SK-N-SH treated with all-trans-retinoic acid at 6 μM for 48 hours (cell line): Measurements from ENCODE around the gene FAM72B.
"Not testable (repeated sequence)": the region's sequence is repeated elsewhere in the genome, so short reads cannot be mapped to it uniquely, and the experiment has no call there.

Experiments used
- ARNTL ChIP-seq: fragments of 450-650 bp; formaldehyde crosslinking; IDR thresholded peaks from 2 replicates; pipeline ENCODE4 v1.5.0; 2020; ENCODE audit warnings: low read depth, mild to moderate bottlenecking, moderate library complexity, borderline replicate concordance
- ESRRG ChIP-seq: fragments of 250-450 bp; sonication (Bioruptor Pico); IDR thresholded peaks from 2 replicates; pipeline ENCODE4 v1.6.1; 2021; ENCODE audit warnings: mild to moderate bottlenecking
- GLIS3 ChIP-seq: fragments of 250-450 bp; sonication (Bioruptor Pico); IDR thresholded peaks from 2 replicates; pipeline ENCODE4 v1.5.0; 2020; ENCODE audit warnings: mild to moderate bottlenecking, moderate library complexity
- PPARA ChIP-seq: fragments of 250-450 bp; sonication (Bioruptor Pico); IDR thresholded peaks from 2 replicates; pipeline ENCODE4 v1.5.0; 2020; ENCODE audit warnings: mild to moderate bottlenecking, borderline replicate concordance
- RARB ChIP-seq: fragments of 250-450 bp; sonication (Bioruptor Pico); IDR thresholded peaks from 2 replicates; pipeline ENCODE4 v1.8.0; 2021; ENCODE audit warnings: mild to moderate bottlenecking, moderate library complexity
- TOX ChIP-seq: fragments of 250-450 bp; sonication (Bioruptor Pico); IDR thresholded peaks from 2 replicates; pipeline ENCODE4 v1.8.0; 2021; ENCODE audit warnings: mild to moderate bottlenecking, moderate library complexity, borderline replicate concordance
- ZC3H10 ChIP-seq: fragments of 250-450 bp; sonication (Bioruptor Pico); IDR thresholded peaks from 2 replicates; pipeline ENCODE4 v1.5.1; 2021; ENCODE audit warnings: mild to moderate bottlenecking, moderate library complexity
- ZFP30 ChIP-seq: fragments of 450-650 bp; formaldehyde crosslinking; IDR thresholded peaks from 2 replicates; pipeline ENCODE4 v1.5.0; 2022; ENCODE audit warnings: mild to moderate bottlenecking, moderate library complexity
- ZNF565 ChIP-seq: fragments of 450-650 bp; formaldehyde crosslinking; conservative IDR thresholded peaks from 2 replicates; pipeline ENCODE4 v1.5.0; 2020; ENCODE audit warnings: low read depth, mild to moderate bottlenecking, moderate library complexity
- ZNF70 ChIP-seq: fragments of 450-650 bp; formaldehyde crosslinking; IDR thresholded peaks from 2 replicates; pipeline ENCODE4 v1.5.0; 2020; ENCODE audit warnings: mild to moderate bottlenecking, moderate library complexity
- TF ChIP-seq, protein P1 (sequence below): fragments of 250-450 bp; sonication (Bioruptor Pico); IDR thresholded peaks from 2 replicates; pipeline ENCODE4 v1.5.1; 2021; ENCODE audit warnings: mild to moderate bottlenecking, moderate library complexity
- TF ChIP-seq, protein P2 (sequence below): fragments of 250-450 bp; sonication (Bioruptor Pico); IDR thresholded peaks from 2 replicates; pipeline ENCODE4 v1.8.0; 2020; ENCODE audit warnings: mild to moderate bottlenecking, moderate library complexity, borderline replicate concordance
- TF ChIP-seq, protein P3 (sequence below): fragments of 250-450 bp; sonication (Bioruptor Pico); IDR thresholded peaks from 2 replicates; pipeline ENCODE4 v1.8.0; 2021; ENCODE audit warnings: low read depth, mild to moderate bottlenecking, moderate library complexity, borderline replicate concordance
- TF ChIP-seq, protein P4 (sequence below): fragments of 250-450 bp; sonication (Bioruptor Pico); IDR thresholded peaks from 2 replicates; pipeline ENCODE4 v1.5.1; 2020; ENCODE audit warnings: low read depth, mild to moderate bottlenecking, moderate library complexity

DNA sequence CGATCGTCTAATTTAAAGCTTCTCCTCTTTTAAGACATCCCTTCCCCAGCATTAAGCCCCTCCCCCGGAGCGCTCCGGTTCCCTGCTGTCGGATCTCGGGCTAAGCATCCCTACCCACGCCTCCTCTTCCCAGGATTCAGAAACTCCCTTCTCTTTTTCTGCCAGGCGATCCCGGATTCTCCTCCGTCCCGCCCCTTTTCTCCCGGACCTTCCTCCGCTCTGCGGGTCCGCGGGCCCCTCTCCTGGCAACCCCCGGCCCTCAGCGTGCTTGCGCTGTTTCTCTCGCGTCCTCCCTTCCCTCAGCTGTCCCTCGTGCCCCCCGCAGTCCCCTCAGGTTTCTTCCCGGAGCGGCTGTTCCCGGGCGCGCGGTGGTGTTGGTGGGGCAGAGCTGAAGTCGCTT, 273 bp downstream of the FAM72B start:
- TF ChIP-seq GLIS3 (CRISPR knock-in tag); ARNTL; ZNF70 (CRISPR knock-in tag); RARB (CRISPR knock-in tag); ZC3H10 (CRISPR knock-in tag); TOX; ZFP30 (CRISPR knock-in tag); ZNF565 (CRISPR knock-in tag); ESRRG (CRISPR knock-in tag); PPARA: not testable (repeated sequence)
- TF ChIP-seq, protein P1, sequence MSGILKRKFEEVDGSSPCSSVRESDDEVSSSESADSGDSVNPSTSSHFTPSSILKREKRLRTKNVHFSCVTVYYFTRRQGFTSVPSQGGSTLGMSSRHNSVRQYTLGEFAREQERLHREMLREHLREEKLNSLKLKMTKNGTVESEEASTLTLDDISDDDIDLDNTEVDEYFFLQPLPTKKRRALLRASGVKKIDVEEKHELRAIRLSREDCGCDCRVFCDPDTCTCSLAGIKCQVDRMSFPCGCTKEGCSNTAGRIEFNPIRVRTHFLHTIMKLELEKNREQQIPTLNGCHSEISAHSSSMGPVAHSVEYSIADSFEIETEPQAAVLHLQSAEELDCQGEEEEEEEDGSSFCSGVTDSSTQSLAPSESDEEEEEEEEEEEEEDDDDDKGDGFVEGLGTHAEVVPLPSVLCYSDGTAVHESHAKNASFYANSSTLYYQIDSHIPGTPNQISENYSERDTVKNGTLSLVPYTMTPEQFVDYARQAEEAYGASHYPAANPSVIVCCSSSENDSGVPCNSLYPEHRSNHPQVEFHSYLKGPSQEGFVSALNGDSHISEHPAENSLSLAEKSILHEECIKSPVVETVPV (CRISPR knock-in tag): not testable (repeated sequence)
- TF ChIP-seq, protein P2, sequence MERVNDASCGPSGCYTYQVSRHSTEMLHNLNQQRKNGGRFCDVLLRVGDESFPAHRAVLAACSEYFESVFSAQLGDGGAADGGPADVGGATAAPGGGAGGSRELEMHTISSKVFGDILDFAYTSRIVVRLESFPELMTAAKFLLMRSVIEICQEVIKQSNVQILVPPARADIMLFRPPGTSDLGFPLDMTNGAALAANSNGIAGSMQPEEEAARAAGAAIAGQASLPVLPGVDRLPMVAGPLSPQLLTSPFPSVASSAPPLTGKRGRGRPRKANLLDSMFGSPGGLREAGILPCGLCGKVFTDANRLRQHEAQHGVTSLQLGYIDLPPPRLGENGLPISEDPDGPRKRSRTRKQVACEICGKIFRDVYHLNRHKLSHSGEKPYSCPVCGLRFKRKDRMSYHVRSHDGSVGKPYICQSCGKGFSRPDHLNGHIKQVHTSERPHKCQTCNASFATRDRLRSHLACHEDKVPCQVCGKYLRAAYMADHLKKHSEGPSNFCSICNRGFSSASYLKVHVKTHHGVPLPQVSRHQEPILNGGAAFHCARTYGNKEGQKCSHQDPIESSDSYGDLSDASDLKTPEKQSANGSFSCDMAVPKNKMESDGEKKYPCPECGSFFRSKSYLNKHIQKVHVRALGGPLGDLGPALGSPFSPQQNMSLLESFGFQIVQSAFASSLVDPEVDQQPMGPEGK (CRISPR knock-in tag): not testable (repeated sequence)
- TF ChIP-seq, protein P3, sequence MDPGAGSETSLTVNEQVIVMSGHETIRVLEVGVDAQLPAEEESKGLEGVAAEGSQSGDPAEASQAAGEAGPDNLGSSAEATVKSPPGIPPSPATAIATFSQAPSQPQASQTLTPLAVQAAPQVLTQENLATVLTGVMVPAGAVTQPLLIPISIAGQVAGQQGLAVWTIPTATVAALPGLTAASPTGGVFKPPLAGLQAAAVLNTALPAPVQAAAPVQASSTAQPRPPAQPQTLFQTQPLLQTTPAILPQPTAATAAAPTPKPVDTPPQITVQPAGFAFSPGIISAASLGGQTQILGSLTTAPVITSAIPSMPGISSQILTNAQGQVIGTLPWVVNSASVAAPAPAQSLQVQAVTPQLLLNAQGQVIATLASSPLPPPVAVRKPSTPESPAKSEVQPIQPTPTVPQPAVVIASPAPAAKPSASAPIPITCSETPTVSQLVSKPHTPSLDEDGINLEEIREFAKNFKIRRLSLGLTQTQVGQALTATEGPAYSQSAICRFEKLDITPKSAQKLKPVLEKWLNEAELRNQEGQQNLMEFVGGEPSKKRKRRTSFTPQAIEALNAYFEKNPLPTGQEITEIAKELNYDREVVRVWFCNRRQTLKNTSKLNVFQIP: not testable (repeated sequence)
- TF ChIP-seq, protein P4, sequence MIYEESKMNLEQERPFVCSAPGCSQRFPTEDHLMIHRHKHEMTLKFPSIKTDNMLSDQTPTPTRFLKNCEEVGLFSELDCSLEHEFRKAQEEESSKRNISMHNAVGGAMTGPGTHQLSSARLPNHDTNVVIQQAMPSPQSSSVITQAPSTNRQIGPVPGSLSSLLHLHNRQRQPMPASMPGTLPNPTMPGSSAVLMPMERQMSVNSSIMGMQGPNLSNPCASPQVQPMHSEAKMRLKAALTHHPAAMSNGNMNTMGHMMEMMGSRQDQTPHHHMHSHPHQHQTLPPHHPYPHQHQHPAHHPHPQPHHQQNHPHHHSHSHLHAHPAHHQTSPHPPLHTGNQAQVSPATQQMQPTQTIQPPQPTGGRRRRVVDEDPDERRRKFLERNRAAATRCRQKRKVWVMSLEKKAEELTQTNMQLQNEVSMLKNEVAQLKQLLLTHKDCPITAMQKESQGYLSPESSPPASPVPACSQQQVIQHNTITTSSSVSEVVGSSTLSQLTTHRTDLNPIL: not testable (repeated sequence)
